Neural cell (in vitro differentiated cells): ENCODE measurements around the gene EEPD1. TPM values are rescaled to one million over a fixed set of nuclear protein-coding genes. Genes with fewer than 3 reads are reported as not detected.

Source experiments
- H2AFZ ChIP-seq: fragments of 200-600, 300-800 bp; sonication (generic), shearing (Covaris generic); 2 replicates; pipeline ENCODE4 v1.6.0; 2014; ENCODE audit warnings: low read depth, mild to moderate bottlenecking, antibody characterized with exemption, low read length, moderate library complexity
- H3F3A ChIP-seq: fragments of 200-600 bp; shearing (Covaris generic); 2 replicates; pipeline ENCODE4 v1.6.1; 2016; ENCODE audit warnings: mild to moderate bottlenecking, moderate library complexity, mixed read lengths, antibody characterized with exemption, low read length; ENCODE audit not compliant: insufficient read depth, poor library complexity, severe bottlenecking
- H3K27ac ChIP-seq: fragments of 200-600, 300-800 bp; sonication (generic), shearing (Covaris generic); 2 replicates; pipeline ENCODE4 v1.5.1; 2014; ENCODE audit warnings: mild to moderate bottlenecking, low read length, moderate library complexity
- H3K27me3 ChIP-seq: fragments of 300-800, 200-600 bp; sonication (generic), shearing (Covaris generic); 2 replicates; pipeline ENCODE4 v1.6.0; 2014; ENCODE audit warnings: mild to moderate bottlenecking, low read depth, low read length, moderate library complexity; ENCODE audit not compliant: insufficient read depth
- H3K36me3 ChIP-seq: fragments of 300-800, 200-600 bp; sonication (generic), shearing (Covaris generic); 2 replicates; pipeline ENCODE4 v1.5.1; 2014; ENCODE audit warnings: mild to moderate bottlenecking, antibody characterized with exemption, low read length, moderate library complexity; ENCODE audit not compliant: insufficient read depth
- H3K4me2 ChIP-seq: fragments of 300-800, 200-600 bp; sonication (generic), shearing (Covaris generic); 2 replicates; pipeline ENCODE4 v1.6.0; 2014; ENCODE audit warnings: mild to moderate bottlenecking, low read length
- H3K4me3 ChIP-seq: fragments of 300-800, 200-600 bp; sonication (generic), shearing (Covaris generic); 2 replicates; pipeline ENCODE4 v1.5.1; 2014; ENCODE audit warnings: mild to moderate bottlenecking, low read length, moderate library complexity
- H3K79me2 ChIP-seq: fragments of 200-600 bp; shearing (Covaris generic); replicated peaks from 2 replicates; pipeline ENCODE4 v1.6.0; 2014; ENCODE audit warnings: mild to moderate bottlenecking, low read length, moderate library complexity; ENCODE audit not compliant: insufficient read depth
- H3K9ac ChIP-seq: fragments of 300-800, 200-600 bp; sonication (generic), shearing (Covaris generic); 2 replicates; pipeline ENCODE4 v1.6.1; 2016; ENCODE audit warnings: mild to moderate bottlenecking, low read length, mixed read lengths
- H3K9me2 ChIP-seq: fragments of 200-600 bp; shearing (Covaris generic); 2 replicates; pipeline ENCODE4 v1.6.1; 2016; ENCODE audit warnings: mild to moderate bottlenecking, low read length, mixed read lengths; ENCODE audit not compliant: insufficient read depth
- H3K9me3 ChIP-seq: fragments of 200-600, 300-800 bp; sonication (generic), shearing (Covaris generic); 2 replicates; pipeline ENCODE4 v1.6.1; 2016; ENCODE audit warnings: mild to moderate bottlenecking, mixed run types, low read length, moderate library complexity, mixed read lengths
- H4K20me1 ChIP-seq: fragments of 200-600 bp; shearing (Covaris generic); 2 replicates; pipeline ENCODE4 v1.6.1; 2016; ENCODE audit warnings: mild to moderate bottlenecking, mixed run types; ENCODE audit not compliant: insufficient read depth
- EP300 ChIP-seq: fragments of 450-650 bp; conservative IDR thresholded peaks from 2 replicates; pipeline ENCODE4 v1.6.1; 2014; ENCODE audit warnings: antibody characterized with exemption, mild to moderate bottlenecking, moderate library complexity; ENCODE audit not compliant: poor library complexity, severe bottlenecking
- POLR2AphosphoS5 ChIP-seq: IDR thresholded peaks from 2 replicates; pipeline ENCODE4 v1.6.1; 2012
- RAD21 ChIP-seq: fragments of 450-650 bp; conservative IDR thresholded peaks from 2 replicates; pipeline ENCODE4 v1.6.1; 2014; ENCODE audit warnings: antibody characterized with exemption, mild to moderate bottlenecking, moderate library complexity
- SMC3 ChIP-seq: fragments of 450-650 bp; conservative IDR thresholded peaks from 2 replicates; pipeline ENCODE4 v1.6.1; 2014; ENCODE audit warnings: antibody characterized with exemption, mild to moderate bottlenecking, moderate library complexity; ENCODE audit not compliant: poor library complexity
- TAF1 ChIP-seq: IDR thresholded peaks from 2 replicates; pipeline ENCODE4 v1.6.1; 2012; ENCODE audit warnings: low read depth
- polyA plus RNA-seq: library from polyadenylated mRNA; depleted of rRNA; stranded (reverse); fragments of >200 nt; gene quantifications from 2 replicates; pipeline ENCODE4 v1.2.3, GENCODE V29; 2014
- TF ChIP-seq, protein P1 (sequence below): IDR thresholded peaks from 2 replicates; pipeline ENCODE4 v1.6.1; 2012; ENCODE audit warnings: borderline replicate concordance
- TF ChIP-seq, protein P2 (sequence below): fragments of 450-650 bp; IDR thresholded peaks from 2 replicates; pipeline ENCODE4 v1.5.1; 2014; ENCODE audit warnings: antibody characterized with exemption, mild to moderate bottlenecking, moderate library complexity; ENCODE audit not compliant: poor library complexity, severe bottlenecking

The EEPD1 gene
- polyA plus RNA-seq, 1 donor from 2014 or later, result 4.2 TPM

DNA sequence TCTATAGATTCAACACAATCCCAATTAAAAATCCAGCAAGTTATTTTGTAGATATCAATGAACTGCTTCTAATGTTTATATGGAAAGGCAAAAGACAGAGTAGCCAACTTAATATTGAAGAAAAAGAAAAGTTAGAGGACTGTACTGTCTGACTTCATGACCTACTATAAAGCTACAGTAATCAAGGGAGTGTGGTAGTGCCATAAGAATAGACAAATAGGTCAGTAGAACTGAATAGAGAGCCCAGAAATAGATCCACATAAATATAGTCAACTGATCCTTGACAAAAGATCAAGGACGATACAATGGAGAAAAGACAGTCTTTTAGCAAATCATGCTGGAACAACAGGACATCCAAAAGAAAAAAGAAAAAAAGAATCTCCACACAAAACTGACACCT lies 7.4 kb upstream of the EEPD1 start:
- no peaks in the 10 kb centered on the region for H3K36me3 ChIP-seq
- H3K9me3 ChIP-seq, result no peaks in the 10 kb centered on the region
- no peaks in the 10 kb centered on the region for H3F3A ChIP-seq
- no peaks in the 10 kb centered on the region for H3K27me3 ChIP-seq
- TF ChIP-seq, protein P1, sequence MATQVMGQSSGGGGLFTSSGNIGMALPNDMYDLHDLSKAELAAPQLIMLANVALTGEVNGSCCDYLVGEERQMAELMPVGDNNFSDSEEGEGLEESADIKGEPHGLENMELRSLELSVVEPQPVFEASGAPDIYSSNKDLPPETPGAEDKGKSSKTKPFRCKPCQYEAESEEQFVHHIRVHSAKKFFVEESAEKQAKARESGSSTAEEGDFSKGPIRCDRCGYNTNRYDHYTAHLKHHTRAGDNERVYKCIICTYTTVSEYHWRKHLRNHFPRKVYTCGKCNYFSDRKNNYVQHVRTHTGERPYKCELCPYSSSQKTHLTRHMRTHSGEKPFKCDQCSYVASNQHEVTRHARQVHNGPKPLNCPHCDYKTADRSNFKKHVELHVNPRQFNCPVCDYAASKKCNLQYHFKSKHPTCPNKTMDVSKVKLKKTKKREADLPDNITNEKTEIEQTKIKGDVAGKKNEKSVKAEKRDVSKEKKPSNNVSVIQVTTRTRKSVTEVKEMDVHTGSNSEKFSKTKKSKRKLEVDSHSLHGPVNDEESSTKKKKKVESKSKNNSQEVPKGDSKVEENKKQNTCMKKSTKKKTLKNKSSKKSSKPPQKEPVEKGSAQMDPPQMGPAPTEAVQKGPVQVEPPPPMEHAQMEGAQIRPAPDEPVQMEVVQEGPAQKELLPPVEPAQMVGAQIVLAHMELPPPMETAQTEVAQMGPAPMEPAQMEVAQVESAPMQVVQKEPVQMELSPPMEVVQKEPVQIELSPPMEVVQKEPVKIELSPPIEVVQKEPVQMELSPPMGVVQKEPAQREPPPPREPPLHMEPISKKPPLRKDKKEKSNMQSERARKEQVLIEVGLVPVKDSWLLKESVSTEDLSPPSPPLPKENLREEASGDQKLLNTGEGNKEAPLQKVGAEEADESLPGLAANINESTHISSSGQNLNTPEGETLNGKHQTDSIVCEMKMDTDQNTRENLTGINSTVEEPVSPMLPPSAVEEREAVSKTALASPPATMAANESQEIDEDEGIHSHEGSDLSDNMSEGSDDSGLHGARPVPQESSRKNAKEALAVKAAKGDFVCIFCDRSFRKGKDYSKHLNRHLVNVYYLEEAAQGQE, result no peak
- TF ChIP-seq SMC3, result no peak
- no peak for TF ChIP-seq RAD21
- TF ChIP-seq, protein P2, sequence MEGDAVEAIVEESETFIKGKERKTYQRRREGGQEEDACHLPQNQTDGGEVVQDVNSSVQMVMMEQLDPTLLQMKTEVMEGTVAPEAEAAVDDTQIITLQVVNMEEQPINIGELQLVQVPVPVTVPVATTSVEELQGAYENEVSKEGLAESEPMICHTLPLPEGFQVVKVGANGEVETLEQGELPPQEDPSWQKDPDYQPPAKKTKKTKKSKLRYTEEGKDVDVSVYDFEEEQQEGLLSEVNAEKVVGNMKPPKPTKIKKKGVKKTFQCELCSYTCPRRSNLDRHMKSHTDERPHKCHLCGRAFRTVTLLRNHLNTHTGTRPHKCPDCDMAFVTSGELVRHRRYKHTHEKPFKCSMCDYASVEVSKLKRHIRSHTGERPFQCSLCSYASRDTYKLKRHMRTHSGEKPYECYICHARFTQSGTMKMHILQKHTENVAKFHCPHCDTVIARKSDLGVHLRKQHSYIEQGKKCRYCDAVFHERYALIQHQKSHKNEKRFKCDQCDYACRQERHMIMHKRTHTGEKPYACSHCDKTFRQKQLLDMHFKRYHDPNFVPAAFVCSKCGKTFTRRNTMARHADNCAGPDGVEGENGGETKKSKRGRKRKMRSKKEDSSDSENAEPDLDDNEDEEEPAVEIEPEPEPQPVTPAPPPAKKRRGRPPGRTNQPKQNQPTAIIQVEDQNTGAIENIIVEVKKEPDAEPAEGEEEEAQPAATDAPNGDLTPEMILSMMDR, result no peak
- no peak for TF ChIP-seq EP300
- no peaks in the 10 kb centered on the region for H4K20me1 ChIP-seq
- no peak overlapping the region for H3K27ac ChIP-seq
- no peak overlapping the region for H2AFZ ChIP-seq
- H3K9ac ChIP-seq, result no peak overlapping the region
- H3K4me3 ChIP-seq, result no peak overlapping the region
- H3K9me2 ChIP-seq, result no peaks in the 10 kb centered on the region
- H3K79me2 ChIP-seq, result no peaks in the 10 kb centered on the region
- no peak overlapping the region for H3K4me2 ChIP-seq

DNA sequence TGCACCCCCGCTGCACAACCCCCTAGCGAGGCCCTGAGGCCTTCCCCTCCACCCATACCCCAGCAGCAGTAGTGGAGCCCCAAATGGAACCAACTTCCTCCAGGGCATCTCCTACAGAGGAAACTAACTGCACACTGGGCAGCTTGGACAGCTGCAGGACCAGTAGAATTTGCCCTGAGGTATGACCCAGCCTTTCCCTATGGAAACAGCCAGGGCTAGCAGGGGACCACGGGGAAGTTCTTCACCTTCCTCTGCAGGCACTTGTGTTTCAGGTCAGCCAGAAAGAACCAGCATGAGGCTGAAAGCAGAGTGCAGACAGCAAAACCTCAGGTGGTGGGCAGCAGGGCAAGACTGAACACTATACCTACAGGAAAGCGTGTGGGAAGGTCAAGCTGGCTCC lies 5.7 kb upstream of the EEPD1 start:
- no peaks in the 10 kb centered on the region for H3K9me3 ChIP-seq
- H2AFZ ChIP-seq, result no peak overlapping the region
- H4K20me1 ChIP-seq, result no peaks in the 10 kb centered on the region
- H3F3A ChIP-seq, result no peaks in the 10 kb centered on the region
- no peak overlapping the region for H3K4me2 ChIP-seq
- H3K36me3 ChIP-seq, result no peaks in the 10 kb centered on the region
- TF ChIP-seq TAF1, result no peak
- no peak for TF ChIP-seq POLR2AphosphoS5
- TF ChIP-seq EP300, result no peak
- TF ChIP-seq RAD21, result no peak
- TF ChIP-seq, protein P1, result no peak
- TF ChIP-seq, protein P2, result no peak
- H3K9me2 ChIP-seq, result no peaks in the 10 kb centered on the region
- H3K9ac ChIP-seq, result no peak overlapping the region
- H3K27me3 ChIP-seq, result no peaks in the 10 kb centered on the region
- H3K4me3 ChIP-seq, result no peak overlapping the region
- H3K79me2 ChIP-seq, result no peaks in the 10 kb centered on the region
- no peak overlapping the region for H3K27ac ChIP-seq
